H1 (cell line): Measurements from ENCODE around the gene CHMP4A. TPM values are rescaled to one million over a fixed set of nuclear protein-coding genes. Genes with fewer than 3 reads are reported as not detected.

Source experiments
- CTCF ChIA-PET: fragments of 300-600 bp; sonication (Branson Sonifier 250); formaldehyde crosslinking; loops from one replicate; lab custom pipeline; 2021; ENCODE audit not compliant: partially characterized antibody; lab: Charles Lee
- POLR2A ChIA-PET: fragments of 300-600 bp; sonication (Branson Sonifier 250); formaldehyde crosslinking; loops from one replicate; lab custom pipeline; 2021; ENCODE audit warnings: inconsistent platforms; ENCODE audit not compliant: partially characterized antibody; lab: Charles Lee
- DNase-seq, 2 experiments: peaks; one replicate each; pipeline versions ENCODE4 v3.0.0 to v3.0.0-alpha.2; 2010 to 2022; ENCODE audit warnings: low spot score in 2 of 2, low read depth in 1 of 2, mixed read lengths in 1 of 2
- FAIRE-seq: peaks from 2 replicates; lab custom pipeline; 2011; peaks lifted over from hg19 to GRCh38; lab: Jason Lieb, UNC
- H2AFZ ChIP-seq: 2 replicates; pipeline ENCODE4 v1.8.1; 2012; ENCODE audit warnings: low read length, inconsistent platforms
- H2AK5ac ChIP-seq: 2 replicates; pipeline ENCODE4 v1.6.1; 2013; ENCODE audit warnings: low read depth, low read length
- H2BK120ac ChIP-seq: replicated peaks from 2 replicates; pipeline ENCODE3; 2013; ENCODE audit warnings: low read depth, low read length, inconsistent platforms
- H2BK12ac ChIP-seq: 2 replicates; pipeline ENCODE4 v1.6.1; 2013; ENCODE audit warnings: low read depth, low read length
- H2BK15ac ChIP-seq: 2 replicates; pipeline ENCODE4 v1.6.1; 2013; ENCODE audit warnings: low read length
- H2BK20ac ChIP-seq: 2 replicates; pipeline ENCODE4 v1.6.1; 2013; ENCODE audit warnings: low read length
- H2BK5ac ChIP-seq: 2 replicates; pipeline ENCODE4 v1.6.1; 2013; ENCODE audit warnings: low read depth, low read length
- H3K14ac ChIP-seq: 2 replicates; pipeline ENCODE4 v1.6.1; 2013; ENCODE audit warnings: inconsistent platforms; ENCODE audit not compliant: insufficient read length
- H3K18ac ChIP-seq: 2 replicates; pipeline ENCODE4 v1.6.1; 2013; ENCODE audit warnings: low read length; ENCODE audit errors: extremely low read depth
- H3K23ac ChIP-seq: 2 replicates; pipeline ENCODE4 v1.6.1; 2013; ENCODE audit warnings: inconsistent platforms; ENCODE audit not compliant: insufficient read length
- H3K23me2 ChIP-seq: 2 replicates; pipeline ENCODE4 v1.6.1; 2013; ENCODE audit warnings: low read depth, low read length
- H3K27ac ChIP-seq: 2 replicates; pipeline ENCODE4 v1.6.1; 2011; ENCODE audit warnings: low read depth, low read length, inconsistent platforms
- H3K27me3 ChIP-seq, 4 experiments: replicated peaks in 1 of 4; 1 replicate in 1 of 4; 2 replicates in 3 of 4; pipeline versions ENCODE4 v1.6.1 to v1.8.1; 2011 to 2013; ENCODE audit warnings: low read length in 3 of 4, mild to moderate bottlenecking in 3 of 4, inconsistent platforms in 2 of 4, mixed read lengths in 2 of 4, moderate library complexity in 1 of 4; ENCODE audit not compliant: control insufficient read depth in 3 of 4, insufficient read depth in 3 of 4; ENCODE audit errors: extremely low read depth in 1 of 4
- H3K36me3 ChIP-seq, 4 experiments: 2 replicates each; pipeline versions ENCODE4 v1.6.1 to v1.8.1; 2011 to 2013; ENCODE audit warnings: mild to moderate bottlenecking in 4 of 4, low read length in 3 of 4, moderate library complexity in 2 of 4, control low read depth in 1 of 4, inconsistent platforms in 1 of 4; ENCODE audit not compliant: insufficient read depth in 4 of 4, control insufficient read depth in 2 of 4
- H3K4ac ChIP-seq: replicated peaks from 2 replicates; pipeline ENCODE3; 2013; ENCODE audit warnings: low read length, low read depth, mixed read lengths, inconsistent platforms; ENCODE audit not compliant: insufficient read length
- H3K4me1 ChIP-seq, 4 experiments: replicated peaks in 1 of 4; 1 replicate in 1 of 4; 2 replicates in 3 of 4; pipeline versions ENCODE4 v1.6.1 to v1.8.1; 2011 to 2013; ENCODE audit warnings: low read length in 3 of 4, inconsistent platforms in 2 of 4, mixed read lengths in 1 of 4; ENCODE audit not compliant: insufficient read depth in 4 of 4, control insufficient read depth in 3 of 4
- H3K4me2 ChIP-seq, 2 experiments: 2 replicates each; pipeline versions ENCODE4 v1.6.1 to v1.8.1; 2011 to 2013; ENCODE audit warnings: low read depth in 2 of 2, low read length in 2 of 2, control low read depth in 1 of 2, inconsistent platforms in 1 of 2, mild to moderate bottlenecking in 1 of 2; ENCODE audit not compliant: insufficient read depth in 1 of 2
- H3K4me3 ChIP-seq, 4 experiments: fragments of 200-600, 300-600 bp in 1 of 4; sonication (generic), shearing (Covaris generic), sonication (Bioruptor Twin) in 1 of 4; 2 replicates each; pipeline versions ENCODE4 v1.5.1 to v1.8.1; 2011 to 2016; ENCODE audit warnings: low read length in 4 of 4, low read depth in 3 of 4, control low read depth in 2 of 4, inconsistent platforms in 2 of 4, mild to moderate bottlenecking in 2 of 4, mixed read lengths in 1 of 4, moderate library complexity in 1 of 4; ENCODE audit not compliant: insufficient read depth in 2 of 4; ENCODE audit errors: extremely low read depth in 1 of 4
- H3K56ac ChIP-seq: replicated peaks from 2 replicates; pipeline ENCODE3; 2013; ENCODE audit warnings: low read depth, mild to moderate bottlenecking, mixed read lengths, low read length, inconsistent platforms; ENCODE audit not compliant: insufficient read length
- H3K79me1 ChIP-seq: 2 replicates; pipeline ENCODE4 v1.6.1; 2013; ENCODE audit warnings: low read depth, low read length, control low read depth
- H3K79me2 ChIP-seq, 2 experiments: 2 replicates each; pipeline versions ENCODE4 v1.6.1 to v1.8.1; 2012 to 2013; ENCODE audit warnings: low read length in 2 of 2, mild to moderate bottlenecking in 2 of 2, inconsistent platforms in 1 of 2; ENCODE audit not compliant: insufficient read depth in 2 of 2, control insufficient read depth in 1 of 2
- H3K9ac ChIP-seq, 4 experiments: replicated peaks in 1 of 4; 1 replicate in 1 of 4; 2 replicates in 3 of 4; pipeline versions ENCODE4 v1.6.1 to v1.8.1; 2011 to 2013; ENCODE audit warnings: low read depth in 3 of 4, low read length in 3 of 4, control low read depth in 2 of 4, mild to moderate bottlenecking in 2 of 4, moderate library complexity in 2 of 4, inconsistent platforms in 1 of 4; ENCODE audit errors: extremely low read depth in 1 of 4
- H3K9me3 ChIP-seq, 2 experiments: 2 replicates each; pipeline versions ENCODE4 v1.6.1 to v1.8.1; 2012 to 2013; ENCODE audit warnings: mild to moderate bottlenecking in 2 of 2, moderate library complexity in 2 of 2, control low read depth in 1 of 2, inconsistent platforms in 1 of 2, low read depth in 1 of 2, low read length in 1 of 2, mixed read lengths in 1 of 2; ENCODE audit not compliant: insufficient read depth in 2 of 2
- H4K20me1 ChIP-seq, 2 experiments: replicated peaks in 1 of 2; 2 replicates each; pipeline versions ENCODE3 to v1.8.1; 2011 to 2013; ENCODE audit warnings: inconsistent platforms in 2 of 2, low read length in 2 of 2, mild to moderate bottlenecking in 1 of 2; ENCODE audit not compliant: insufficient read depth in 2 of 2, control insufficient read depth in 1 of 2
- H4K5ac ChIP-seq: 2 replicates; pipeline ENCODE4 v1.6.1; 2013; ENCODE audit warnings: low read length, low read depth, mixed read lengths, inconsistent platforms; ENCODE audit not compliant: insufficient read length
- H4K8ac ChIP-seq: 2 replicates; pipeline ENCODE4 v1.8.0; 2013; ENCODE audit warnings: mild to moderate bottlenecking, moderate library complexity, low read length, inconsistent platforms; ENCODE audit not compliant: insufficient read depth; ENCODE audit errors: extremely low read depth
- H4K91ac ChIP-seq: replicated peaks from 2 replicates; pipeline ENCODE3; 2013; ENCODE audit warnings: low read length, mixed read lengths, inconsistent platforms; ENCODE audit not compliant: insufficient read length
- ATF2 ChIP-seq: IDR thresholded peaks from 2 replicates; pipeline ENCODE4 v1.6.1; 2012; ENCODE audit warnings: low read length, inconsistent platforms
- CEBPB ChIP-seq: IDR thresholded peaks from 2 replicates; pipeline ENCODE4 v1.6.1; 2012; ENCODE audit warnings: low read depth, low read length
- JUND ChIP-seq: IDR thresholded peaks from 2 replicates; pipeline ENCODE4 v1.6.1; 2011; ENCODE audit warnings: mild to moderate bottlenecking, improper control_type of control experiment, low read length
- POLR2A ChIP-seq, 2 experiments: IDR thresholded peaks; 1 replicate in 1 of 2; 2 replicates in 1 of 2; pipeline ENCODE4 v1.6.1; 2011; ENCODE audit warnings: low read depth in 2 of 2, low read length in 2 of 2, mild to moderate bottlenecking in 2 of 2; ENCODE audit errors: control extremely low read depth in 1 of 2
- TAF1 ChIP-seq: IDR thresholded peaks from 2 replicates; pipeline ENCODE4 v1.6.1; 2011; ENCODE audit warnings: mild to moderate bottlenecking, low read depth, low read length
- WGBS, 2 experiments: shearing (Covaris generic) in 1 of 2; methylation state at CpG; one replicate each; pipeline versions ENCODE4 v1.1.6 to v1.1.7; 2013 to 2015; ENCODE audit warnings: low lambda C conversion rate in 2 of 2, mixed read lengths in 2 of 2, inconsistent platforms in 1 of 2, low coverage in 1 of 2, missing lambda C conversion rate in 1 of 2; ENCODE audit not compliant: insufficient replicate concordance in 2 of 2, insufficient coverage in 1 of 2, insufficient read length in 1 of 2; ENCODE audit errors: extremely low coverage in 1 of 2, missing lambda C conversion rate in 1 of 2; 5-methylcytosine and 5-hydroxymethylcytosine counted together
- polyA plus RNA-seq, 7 experiments: library from polyadenylated mRNA; depleted of rRNA in 3 of 7; stranded (reverse) in 5 of 7; unstranded in 2 of 7; fragments of >200 nt in 5 of 7; fragments of 200-250 nt in 2 of 7; gene quantifications; 1 replicate in 5 of 7; 2 replicates in 1 of 7; 4 replicates in 1 of 7; pipeline versions ENCODE4 v1.2.1 to v1.2.3, GENCODE V29; 2011 to 2013; ENCODE audit warnings: missing spikeins in 2 of 7, mixed read lengths in 2 of 7
- total RNA-seq: library from RNA; stranded (reverse); fragmentation: NEBNext Ultra II Directional; extraction: Animal tissue kit (Norgen Biotek cat#: 25700); gene quantifications from 2 replicates; pipeline ENCODE4 v1.2.1, GENCODE V29; 2021

Gene CHMP4A
- total and polyA plus RNA-seq, 2 of the 8 experiments (the other 6 are each of a cell fraction or from before 2014, with no cell fraction given): 32.9 to 37.6 TPM

DNA sequence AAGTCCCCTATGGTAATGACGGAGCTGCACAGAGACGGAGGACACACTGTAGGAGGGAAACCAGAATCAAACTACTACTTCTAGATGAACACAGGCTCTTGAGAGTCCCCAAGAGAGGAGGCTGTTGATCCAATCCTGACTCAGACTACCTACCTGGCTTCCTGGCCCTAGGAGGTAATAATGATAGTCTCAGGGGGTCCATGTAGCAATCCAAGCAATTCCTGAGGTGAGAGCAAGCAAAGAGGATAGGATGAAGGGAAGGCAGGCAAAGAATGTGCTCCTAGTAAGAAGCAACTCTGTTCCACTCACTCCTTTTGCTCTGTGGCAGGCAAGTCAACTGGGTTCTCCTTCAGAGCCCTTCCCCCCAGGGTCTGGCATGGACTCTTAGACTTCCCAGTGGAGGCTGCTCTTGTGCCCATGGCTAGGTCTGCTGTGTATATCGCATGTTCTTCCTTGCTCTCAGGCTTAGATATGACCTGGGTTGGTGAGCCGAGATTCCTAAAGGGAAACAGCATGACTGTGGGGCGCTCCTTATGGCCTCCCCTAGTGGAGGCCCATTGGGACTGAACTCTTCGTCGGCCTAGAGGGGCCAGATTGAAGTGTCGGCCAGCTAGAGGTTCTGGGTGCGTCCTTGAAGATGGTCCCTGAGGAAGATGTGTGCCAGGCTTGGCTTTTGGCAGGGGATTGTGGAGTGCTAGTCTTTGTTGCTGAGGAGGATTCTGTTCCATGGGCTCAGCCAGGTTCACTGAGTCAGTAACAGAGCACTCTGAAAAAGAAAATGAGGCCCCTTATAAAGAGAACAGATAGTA is 27.0 kb upstream of the CHMP4A start:
- H2BK12ac ChIP-seq: no peak overlapping the region
- H3K56ac ChIP-seq: no peak overlapping the region
- H3K9ac ChIP-seq: no peak overlapping the region; a peak in 1 of 7 replicates
- no peak for DNase-seq
- H3K4me3 ChIP-seq: no peak overlapping the region
- H3K79me2 ChIP-seq: no peaks in the 10 kb centered on the region; a peak in 2 of 4 replicates
- H3K79me1 ChIP-seq: no peaks in the 10 kb centered on the region; the same call in 1 of the 2 replicates
- no peak overlapping the region for H2AK5ac ChIP-seq
- no peak overlapping the region; a peak in 1 of 4 replicates for H3K4me2 ChIP-seq
- H4K5ac ChIP-seq: no peak overlapping the region
- no peak for FAIRE-seq
- H3K14ac ChIP-seq: no peak overlapping the region
- ChIA-PET CTCF (interaction anchor here (1.0 to 9.4 kb wide), 7 partner anchors 12 to 681 kb away, joined by 3 to 163 read pairs (median 17); partner anchors contain the start of genes CIDEB, DHRS1, MDP1 and NOP9), POLR2A (interaction anchor here (1.0 to 5.1 kb wide), 12 partner anchors 9 to 70 kb away, joined by 3 to 50 read pairs (median 8); partner anchors contain the start of genes CIDEB, DHRS1, LTB4R and LTB4R2)
- no peak overlapping the region for H4K8ac ChIP-seq
- no peak overlapping the region for H2BK120ac ChIP-seq
- no peaks in the 10 kb centered on the region; a peak in 1 of 7 replicates for H3K27me3 ChIP-seq
- no peaks in the 10 kb centered on the region for H3K9me3 ChIP-seq
- H3K36me3 ChIP-seq: peaks cover 19 to 54% (median 46%) of the 10 kb centered on the region in 4 experiments
- H4K91ac ChIP-seq: no peak overlapping the region
- H3K4ac ChIP-seq: no peak overlapping the region
- no peak overlapping the region for H2BK15ac ChIP-seq
- TF ChIP-seq ATF2: no peak
- TF ChIP-seq POLR2A (IDR thresholded peaks at IDR 0.05; ENCODE audit: control extremely low read depth in 1 of 2, low read depth in 2 of 2, low read length in 2 of 2): 0 out of 3 replicates have a peak, but pooled peaks of 1 of the 2 experiments have one; percentile 10
- no peak for TF ChIP-seq CEBPB
- no peak for TF ChIP-seq TAF1
- TF ChIP-seq JUND: no peak
- no peak overlapping the region for H3K27ac ChIP-seq
- H3K23me2 ChIP-seq: peaks cover 8% of the 10 kb centered on the region; the same call in 1 of the 2 replicates
- H2BK20ac ChIP-seq: no peak overlapping the region
- no peak overlapping the region for H2AFZ ChIP-seq
- H4K20me1 ChIP-seq: peaks cover 3 to 14% of the 10 kb centered on the region in 2 experiments
- no peak overlapping the region for H3K23ac ChIP-seq
- no peak overlapping the region for H2BK5ac ChIP-seq
- peaks cover 0 to 5% (median 2%) of the 10 kb centered on the region in 4 experiments; a peak in 4 of 7 replicates for H3K4me1 ChIP-seq
- WGBS, 2 experiments: 91% methylated on average over 9 of the region's 9 CpGs; no CpG with 5 or more reads in 1 of the 2 experiments
- H3K18ac ChIP-seq: no peak overlapping the region
